Superior temporal gyrus (tissue), 1 donor: ENCODE measurements around the gene CDH4.

Source experiments
- DNase-seq: peaks from one replicate; pipeline ENCODE4 v3.0.0-alpha.2; 2016; ENCODE audit errors: extremely low spot score

CDH4 gene

GRCh38 chr20:61815678-61816077 is 563.6 kb downstream of the CDH4 start:
- DNase-seq: no peak

DNA sequence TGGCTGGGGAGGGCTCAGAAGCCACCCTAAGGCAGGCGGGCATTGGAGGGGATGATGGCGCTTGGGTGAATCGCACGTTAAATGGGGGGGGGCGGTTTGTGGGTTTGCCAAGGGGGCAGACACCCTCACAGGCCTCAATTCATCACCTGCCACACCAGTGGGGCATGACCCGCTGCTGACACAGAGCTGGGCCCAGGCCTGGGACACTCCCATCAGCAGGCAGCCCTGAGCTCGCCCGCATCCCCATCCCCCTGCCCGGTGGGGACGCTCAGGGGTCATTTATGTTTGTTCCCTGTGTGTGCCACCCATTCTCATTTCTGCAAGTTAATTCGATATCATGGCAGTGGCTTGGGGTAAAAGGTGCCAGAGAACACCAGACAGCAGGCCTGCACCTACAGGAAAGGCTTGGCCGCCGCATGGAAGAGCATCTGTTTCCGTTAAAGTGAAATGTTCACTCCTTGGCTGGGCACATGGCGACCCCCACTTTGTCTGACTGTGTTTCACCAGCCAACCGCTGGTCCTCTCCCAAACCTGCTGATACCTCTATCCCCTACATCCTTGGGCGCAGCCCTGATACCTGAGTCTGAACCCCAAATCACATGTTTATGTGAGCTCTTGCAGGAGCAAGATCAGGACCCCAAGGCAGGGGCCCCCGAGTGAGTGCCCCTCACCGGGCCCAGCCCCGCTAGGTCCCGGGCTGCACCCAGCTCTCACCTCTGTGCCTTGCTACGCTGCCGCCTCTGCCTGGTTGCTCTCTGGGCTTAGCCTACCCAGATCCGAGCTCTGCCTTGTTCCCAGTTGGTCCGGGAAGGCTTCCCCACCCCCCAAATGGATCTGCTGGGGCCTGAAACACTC is 564.8 kb downstream of the CDH4 start:
- DNase-seq: no peak

- no peak for DNase-seq
Measured at GRCh38 chr20:61817575-61817974, 565.5 kb downstream of the CDH4 start.

DNA sequence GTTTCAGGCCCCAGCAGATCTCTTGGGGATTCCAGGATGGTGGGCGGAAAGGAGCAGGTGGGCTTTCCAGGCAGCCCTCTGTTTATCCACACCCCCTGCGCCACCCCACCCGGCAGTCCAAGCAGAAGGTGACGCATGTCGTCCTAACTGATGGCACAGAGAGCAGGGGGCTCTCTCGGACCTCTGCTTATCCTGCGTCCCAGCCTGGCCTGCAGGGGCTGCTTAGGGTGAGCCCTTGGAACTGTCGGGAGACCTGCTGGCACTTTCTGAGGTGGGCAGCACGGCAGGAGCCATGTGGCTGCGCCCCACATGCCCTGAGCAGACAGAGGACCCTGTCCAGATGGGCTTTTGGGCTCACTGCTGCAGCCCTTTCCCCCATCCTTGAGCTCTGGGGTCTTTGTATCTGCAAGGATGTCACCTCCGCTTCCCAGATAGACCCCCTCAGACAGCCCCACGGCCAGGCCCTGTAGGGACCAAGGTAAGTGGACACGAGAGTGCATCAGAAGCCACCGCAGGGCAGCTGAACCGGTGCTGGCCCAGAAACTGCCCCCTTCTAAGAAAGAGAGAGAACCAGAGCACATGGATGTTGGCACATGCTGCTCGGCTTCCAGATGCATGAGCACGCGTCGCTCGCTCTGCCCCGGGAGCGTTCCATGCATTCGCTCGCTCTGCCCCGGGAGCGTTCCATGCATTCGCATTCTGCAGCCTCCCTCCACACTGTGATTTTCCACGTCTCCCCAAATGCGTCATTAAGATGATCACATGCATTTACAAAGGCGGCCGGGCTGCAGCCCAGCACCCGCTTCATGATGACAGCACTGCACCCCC is 566.9 kb downstream of the CDH4 start:
- no peak for DNase-seq

GRCh38 chr20:61819574-61819846 is 567.4 kb downstream of the CDH4 start:
- no peak for DNase-seq

- DNase-seq: no peak
Measured at GRCh38 chr20:61819921-61820825, 568.1 kb downstream of the CDH4 start.

DNA sequence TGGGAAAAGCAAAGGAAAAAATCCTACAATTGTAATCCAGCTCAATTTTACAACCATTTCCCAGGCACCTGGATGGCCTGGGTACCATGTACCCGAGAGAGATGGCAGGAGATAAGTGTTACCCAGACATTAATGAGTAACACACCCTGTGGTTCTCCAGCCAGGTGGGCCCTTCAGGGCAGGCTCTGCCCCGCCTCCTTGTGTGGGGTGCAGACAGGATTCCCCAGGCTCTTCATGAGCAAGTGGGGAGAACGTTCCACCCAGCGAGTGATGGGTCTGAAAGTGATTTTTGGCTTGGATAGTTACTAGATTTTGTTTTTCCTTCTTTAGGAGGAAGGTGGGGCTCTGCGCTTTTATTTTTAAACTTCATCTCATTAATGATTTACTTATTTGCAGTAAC is 569.7 kb downstream of the CDH4 start:
- DNase-seq: no peak

GRCh38 chr20:61822396-61822795 is 570.3 kb downstream of the CDH4 start:
- no peak for DNase-seq

- no peak for DNase-seq
Measured at GRCh38 chr20:61823242-61823641, 571.2 kb downstream of the CDH4 start.

GRCh38 chr20:61828891-61829290 is 576.8 kb downstream of the CDH4 start:
- no peak for DNase-seq

GRCh38 chr20:61829526-61829925 is 577.5 kb downstream of the CDH4 start:
- no peak for DNase-seq

DNA sequence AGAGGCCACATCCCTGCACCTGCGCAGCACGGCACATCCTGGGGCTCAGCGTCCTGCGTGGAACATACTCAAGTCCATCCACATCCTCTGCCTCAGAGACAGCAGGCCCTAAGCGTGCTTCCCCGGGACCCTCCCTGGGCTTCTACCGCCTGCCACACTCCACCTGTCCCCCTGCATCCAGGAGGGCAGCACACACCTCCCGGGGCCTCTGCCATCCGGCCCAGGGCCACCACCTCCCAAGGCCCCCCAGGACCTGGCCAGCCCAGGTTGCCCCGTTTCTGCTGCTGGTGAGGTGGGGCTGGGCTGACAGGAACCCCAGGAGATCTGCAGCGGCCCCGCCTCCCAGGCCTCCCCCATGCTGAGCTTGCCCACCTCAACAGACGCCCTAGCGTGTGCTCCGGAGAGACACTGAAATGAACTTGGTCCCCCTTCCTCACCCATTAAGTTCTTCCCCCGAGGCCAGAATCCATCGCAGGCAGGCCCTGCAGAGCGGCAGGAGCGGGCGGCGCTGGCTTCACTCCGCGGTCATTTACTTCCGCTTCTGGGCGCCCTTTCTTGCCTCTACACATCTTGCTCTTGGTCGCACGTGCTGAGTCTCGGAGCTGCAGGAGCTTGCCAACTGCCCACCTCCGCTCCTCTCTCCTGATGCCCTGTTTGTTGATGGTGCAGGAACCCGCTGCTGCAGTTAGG is 578.3 kb downstream of the CDH4 start:
- no peak for DNase-seq

- DNase-seq: no peak
Measured at GRCh38 chr20:61830991-61831390, 578.9 kb downstream of the CDH4 start.

DNA sequence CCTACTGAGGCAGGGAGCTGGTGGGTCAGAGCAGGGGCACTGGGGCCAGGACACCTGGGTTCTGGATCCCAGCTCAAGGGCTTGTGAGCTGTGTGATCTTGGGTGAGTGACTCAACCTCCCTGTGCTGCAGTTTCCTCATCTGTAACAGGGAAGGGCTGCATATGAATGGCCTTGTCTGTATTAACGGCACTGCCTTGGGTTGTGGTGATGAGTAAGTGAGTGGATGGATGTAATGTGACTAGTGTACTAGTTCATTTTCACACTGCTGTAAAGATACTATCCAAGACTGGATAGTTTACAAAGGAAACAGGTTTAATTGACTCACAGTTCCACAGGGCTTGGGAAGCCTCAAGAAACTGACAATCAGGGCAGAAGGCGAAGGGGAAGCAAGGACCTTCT is 580.1 kb downstream of the CDH4 start:
- no peak for DNase-seq

DNA sequence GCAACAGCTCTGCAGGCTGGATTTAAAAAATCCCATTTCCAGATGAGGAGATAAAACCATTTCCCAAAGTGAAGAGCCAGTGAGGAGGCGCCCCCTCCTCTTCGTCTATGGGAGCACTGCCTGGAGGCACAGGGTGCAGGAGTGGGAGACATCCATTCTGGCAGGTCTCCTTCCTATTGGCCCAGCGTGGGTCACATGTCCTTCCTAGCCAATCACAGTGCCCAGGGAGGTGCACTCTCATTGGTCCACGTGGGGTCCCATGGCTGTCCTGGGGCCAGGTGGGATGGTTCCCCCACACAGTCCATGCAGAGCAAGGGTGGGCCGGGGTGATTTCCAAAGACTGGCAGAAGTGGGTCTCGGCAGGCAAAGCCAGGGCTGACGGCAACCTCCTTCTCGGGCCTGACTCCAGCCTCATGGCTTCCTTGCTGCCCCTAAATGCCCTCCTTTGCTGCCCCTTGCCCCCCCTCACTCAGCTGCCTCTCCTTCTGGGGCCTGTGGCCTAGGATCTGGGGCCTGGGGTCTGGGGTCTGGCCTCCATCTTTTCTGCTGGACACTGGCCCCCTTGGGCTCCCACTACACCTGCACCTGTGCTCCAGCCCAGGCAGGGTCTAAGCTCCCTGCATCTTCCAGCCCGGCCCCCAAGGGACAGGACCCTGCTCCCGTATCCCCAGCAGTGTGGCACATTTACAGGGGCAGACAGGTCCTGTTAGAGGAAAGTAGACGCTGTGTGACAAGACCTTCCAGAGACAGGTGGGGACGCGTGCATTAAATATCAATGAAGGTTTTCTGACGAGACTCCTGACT is 581.9 kb downstream of the CDH4 start:
- DNase-seq: no peak

- no peak for DNase-seq
Measured at GRCh38 chr20:61835301-61835700, 583.2 kb downstream of the CDH4 start.

DNA sequence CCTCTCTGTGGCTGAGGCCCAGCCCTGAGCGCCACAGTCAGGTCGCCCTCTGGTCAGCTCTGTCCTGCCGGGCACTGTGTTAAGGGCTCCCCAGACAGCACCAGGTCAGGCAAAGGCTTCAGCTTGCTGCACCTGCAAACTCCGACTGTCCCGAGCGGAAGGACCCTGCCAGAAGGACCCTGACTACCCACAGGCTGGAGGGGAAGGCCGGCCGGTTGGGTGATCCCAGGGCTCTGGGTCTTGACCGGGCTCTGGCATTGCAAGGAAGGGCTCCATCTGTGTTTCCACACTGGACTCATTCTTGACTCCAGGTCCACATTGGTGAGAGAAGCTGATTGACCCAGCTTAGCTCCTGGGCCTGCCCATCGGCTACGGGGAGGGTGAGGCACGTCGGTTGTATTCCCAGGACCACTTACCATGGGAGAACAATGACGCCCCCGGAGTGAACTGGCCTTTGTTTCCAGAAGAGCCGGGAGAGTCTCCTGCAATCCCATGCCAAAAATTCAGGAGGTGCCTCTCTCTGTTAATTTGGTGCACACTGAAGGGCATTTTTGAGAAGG is 583.8 kb downstream of the CDH4 start:
- DNase-seq: no peak

- no peak for DNase-seq
Measured at GRCh38 chr20:61837200-61837599, 585.1 kb downstream of the CDH4 start.

DNA sequence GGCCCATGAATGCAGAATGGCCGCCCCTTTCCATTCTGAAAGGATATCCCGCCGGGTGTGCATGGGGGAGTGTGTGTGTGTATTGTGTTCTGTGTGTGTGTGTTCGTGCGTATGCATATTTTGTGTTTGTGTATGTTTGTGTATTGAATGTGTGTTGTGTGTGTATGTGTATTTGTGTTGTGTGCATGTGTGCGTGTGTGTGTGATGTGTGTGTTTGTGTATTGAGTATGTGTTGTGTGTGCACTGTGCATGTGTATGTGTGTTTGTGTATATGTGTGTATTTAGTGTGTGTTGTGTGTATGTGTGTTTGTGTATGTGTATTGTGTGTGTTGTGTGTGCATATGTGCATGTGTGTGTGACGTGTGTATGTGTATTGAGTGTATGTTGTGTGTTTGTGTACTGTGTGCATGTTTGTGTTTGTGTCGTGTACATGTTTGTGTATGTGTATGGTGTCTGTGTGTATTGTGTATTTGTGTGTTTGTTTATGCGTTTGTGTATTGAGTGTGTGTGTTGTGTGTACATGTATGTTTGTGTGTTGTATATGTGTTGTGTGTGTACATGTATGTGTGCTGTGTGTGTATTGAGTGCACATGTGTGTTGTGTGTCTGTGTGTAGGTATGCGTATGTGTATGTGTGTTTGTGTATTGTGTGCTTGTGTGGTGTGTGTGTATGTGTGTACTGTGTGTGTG is 587.3 kb downstream of the CDH4 start:
- DNase-seq: no peak
